Erythroblast (primary cell): ENCODE results near the gene RASSF3.

ENCODE experiments used
- DNase-seq, 2 experiments: peaks; one replicate each; lab custom pipeline; 2025; lab: John Stamatoyannopoulos, UW
- GATA1 ChIP-seq: IDR thresholded peaks from 2 replicates; pipeline ENCODE4 v1.6.1; 2011; ENCODE audit warnings: low read depth, mild to moderate bottlenecking, control low read depth, low read length, moderate library complexity
- POLR2A ChIP-seq: IDR thresholded peaks from 2 replicates; pipeline ENCODE4 v1.6.1; 2011; ENCODE audit warnings: mild to moderate bottlenecking, low read length

The RASSF3 gene

DNA sequence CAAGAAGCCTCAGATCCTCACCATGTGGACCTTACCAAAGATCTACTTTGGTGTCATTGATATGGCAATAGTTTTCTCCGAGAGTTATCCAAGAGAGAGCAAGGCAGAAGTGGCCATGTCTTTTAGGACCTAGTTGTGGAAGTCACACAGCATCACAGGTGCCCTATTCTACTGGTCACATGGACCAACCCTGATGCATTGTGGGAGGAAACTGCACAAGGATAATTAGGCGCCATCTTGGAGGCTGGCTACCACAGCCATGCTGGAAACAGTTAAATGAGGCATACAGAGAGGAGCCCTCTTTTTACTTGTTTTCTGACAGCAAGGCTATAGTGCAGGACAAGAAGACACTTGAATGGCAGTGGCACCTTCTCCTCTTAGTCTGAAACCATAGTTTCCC is 99.1 kb downstream of the RASSF3 start:
- DNase-seq, result no peak
- TF ChIP-seq GATA1, result no peak
- TF ChIP-seq POLR2A, result no peak

DNA sequence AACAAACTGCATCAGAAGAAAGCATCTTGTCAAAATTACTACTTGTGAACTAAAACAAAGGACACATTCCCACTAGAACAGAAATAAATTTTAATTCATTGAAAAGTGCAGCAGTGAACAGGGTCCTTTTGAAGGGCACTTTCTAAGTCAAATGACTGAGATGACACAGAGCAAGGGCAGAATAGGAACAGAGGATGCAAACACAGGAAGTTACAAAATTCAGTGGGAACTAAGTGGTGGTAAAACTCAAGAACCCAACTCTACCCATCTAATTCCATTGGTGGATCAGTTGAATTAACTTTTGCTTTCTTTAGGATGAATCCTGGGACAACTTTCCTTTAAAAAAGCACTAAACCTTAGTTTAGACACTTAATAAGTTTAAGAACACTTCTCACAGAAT is 103.1 kb downstream of the RASSF3 start:
- TF ChIP-seq POLR2A (no peak), GATA1 (no peak)
- no peak for DNase-seq

DNA sequence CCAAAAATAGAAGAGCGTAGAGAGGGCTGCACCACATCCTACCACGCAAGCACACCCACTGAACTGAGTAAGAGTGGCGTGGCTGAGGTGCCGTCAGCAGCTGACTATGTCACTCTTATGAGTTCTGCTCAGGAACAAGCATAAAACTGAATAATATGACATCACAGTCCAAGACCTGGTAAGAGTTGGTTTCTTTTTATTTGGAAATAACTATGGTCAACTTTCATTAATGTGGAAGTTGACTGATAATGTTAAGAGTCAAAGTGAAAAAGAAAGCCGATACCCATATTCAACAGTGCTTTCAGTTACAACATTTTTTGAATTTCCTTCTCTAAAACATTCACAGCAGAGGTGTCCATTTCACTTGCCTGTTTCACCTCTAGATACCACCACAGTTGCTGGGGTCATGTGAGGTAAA is 104.3 kb downstream of the RASSF3 start:
- TF ChIP-seq POLR2A (no peak), GATA1 (no peak)
- no peak for DNase-seq

DNA sequence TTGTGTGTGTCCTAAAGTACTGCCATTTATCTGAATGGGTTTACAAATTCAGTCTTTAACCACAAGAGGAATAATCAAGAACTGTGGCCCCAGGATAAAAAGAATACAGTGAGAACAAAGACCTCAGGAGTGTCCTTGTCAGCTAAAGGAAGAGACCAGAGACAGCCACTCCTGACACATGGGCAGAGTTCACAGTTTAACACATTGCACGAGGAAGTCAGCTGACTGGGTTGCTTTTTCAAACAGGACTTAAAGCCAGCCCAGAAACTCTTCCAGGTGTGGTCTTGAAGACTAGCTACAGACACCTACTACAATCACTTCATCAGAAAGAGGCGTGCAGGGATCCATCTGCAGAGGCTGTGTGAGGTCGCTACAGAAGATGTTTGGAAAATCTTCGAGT is 106.1 kb downstream of the RASSF3 start:
- no peak for DNase-seq
- TF ChIP-seq GATA1 (no peak), POLR2A (no peak)

DNA sequence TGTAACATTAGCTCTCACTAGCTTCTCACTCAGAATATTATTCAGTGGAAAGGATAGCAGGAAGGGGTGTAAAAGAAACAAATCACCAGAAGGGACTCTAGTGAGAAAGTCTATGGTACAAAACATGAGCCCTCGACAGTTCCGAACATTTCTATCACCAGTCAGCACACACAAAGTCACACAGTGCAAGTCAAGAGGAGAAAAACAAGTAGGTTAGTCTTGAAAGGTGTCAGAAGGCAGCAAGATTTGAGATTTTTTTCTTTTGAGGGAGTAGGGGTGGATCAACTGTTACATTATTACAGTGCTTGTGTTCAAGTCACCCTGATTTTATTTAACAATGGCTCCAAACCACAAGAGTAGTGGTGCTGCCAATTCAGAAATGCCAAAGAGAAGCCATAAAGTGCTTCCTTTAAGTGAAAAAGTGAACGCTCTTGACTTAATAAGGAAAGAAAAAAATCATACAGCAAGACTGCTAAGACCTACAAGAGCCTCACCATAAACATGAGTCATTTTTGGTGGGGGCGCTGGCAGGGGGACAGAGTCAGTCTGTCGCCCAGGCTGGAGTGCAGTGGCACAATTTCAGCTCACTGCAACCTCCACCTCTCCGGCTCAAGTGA is 106.7 kb downstream of the RASSF3 start:
- no peak for DNase-seq

DNA sequence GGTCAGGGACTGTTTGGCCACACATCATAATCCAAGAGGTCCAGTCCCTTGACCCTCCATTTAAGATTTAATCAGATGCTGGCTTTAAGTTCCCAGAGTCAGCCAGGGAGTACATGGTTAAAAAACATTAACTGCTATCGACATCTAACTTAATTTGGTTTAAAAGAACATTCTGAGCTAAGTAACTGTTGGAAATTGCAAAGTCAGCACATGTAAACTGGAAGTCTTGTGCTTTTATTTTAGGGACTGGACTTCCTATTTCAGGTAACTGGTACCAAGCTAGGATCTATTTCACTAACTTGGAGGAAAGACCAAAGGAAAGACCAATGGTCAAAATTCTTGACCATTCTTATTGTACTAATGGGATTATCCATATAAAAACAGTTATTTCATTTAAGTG is 108.4 kb downstream of the RASSF3 start:
- TF ChIP-seq POLR2A, result no peak
- TF ChIP-seq GATA1, result no peak
- no peak for DNase-seq

More for the DNA sequence above, 106.7 kb downstream of the RASSF3 start:
- TF ChIP-seq GATA1, result no peak
- TF ChIP-seq POLR2A, result no peak

DNA sequence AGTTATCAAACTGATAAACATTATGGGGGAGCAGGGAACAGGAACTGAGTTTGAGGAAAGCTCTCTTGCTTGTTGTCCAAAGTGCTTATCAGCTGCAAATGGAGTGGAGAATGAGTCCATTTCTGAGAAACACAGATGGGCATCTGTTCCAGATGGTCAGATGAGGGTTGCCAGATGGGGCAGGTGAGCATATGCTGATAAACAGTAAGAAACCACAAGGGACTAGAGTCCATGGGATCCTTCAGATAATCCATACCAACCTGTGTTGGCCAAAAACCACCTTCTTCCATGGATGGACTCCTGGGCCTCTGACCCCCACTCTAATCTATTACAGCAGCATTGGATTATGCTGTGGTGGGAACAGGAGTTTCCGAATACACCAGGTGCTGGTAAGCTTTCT is 110.6 kb downstream of the RASSF3 start:
- TF ChIP-seq GATA1, result no peak
- TF ChIP-seq POLR2A, result no peak

DNA sequence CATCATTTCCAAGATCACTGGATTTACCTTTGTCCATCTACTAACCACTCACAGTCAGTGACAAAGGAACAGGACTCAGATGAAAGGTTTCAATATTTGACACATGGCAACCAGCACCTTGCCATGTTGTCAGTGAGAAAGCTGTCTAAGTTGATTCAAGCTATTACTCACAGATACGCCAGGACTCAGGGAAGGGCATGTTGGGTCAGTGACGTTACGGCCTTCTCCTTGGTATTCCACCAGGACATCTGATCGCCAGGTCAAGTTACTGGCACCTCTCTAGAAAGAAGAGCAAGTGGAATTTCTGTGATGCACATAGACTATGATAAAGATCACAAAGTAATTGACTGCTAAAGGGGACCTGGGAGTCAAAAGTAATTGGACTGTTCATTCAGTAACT is 112.5 kb downstream of the RASSF3 start:
- TF ChIP-seq GATA1, result no peak
- TF ChIP-seq POLR2A, result no peak
- DNase-seq, result no peak

More for the DNA sequence above, 110.6 kb downstream of the RASSF3 start:
- DNase-seq, result peak; percentile 41 to 87

DNA sequence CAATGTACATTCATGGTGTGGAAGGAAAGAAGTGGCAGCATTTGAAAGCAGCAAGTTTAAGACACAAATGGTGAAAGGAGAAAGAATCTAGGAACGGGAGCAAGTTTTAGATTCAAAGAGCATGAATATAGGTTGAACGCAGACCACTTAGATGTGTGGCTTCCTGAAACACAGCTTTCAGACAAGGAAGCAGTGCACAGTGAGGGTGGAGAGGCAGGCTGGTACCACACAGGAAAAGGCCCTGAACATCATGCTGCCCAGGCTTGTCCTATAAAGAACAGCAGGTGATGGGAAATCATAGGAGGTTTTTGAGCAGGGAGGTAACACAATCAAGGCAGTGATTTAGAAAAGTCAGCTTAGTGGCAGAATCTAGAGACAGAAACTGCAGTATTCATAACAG is 113.3 kb downstream of the RASSF3 start:
- no peak for DNase-seq

DNA sequence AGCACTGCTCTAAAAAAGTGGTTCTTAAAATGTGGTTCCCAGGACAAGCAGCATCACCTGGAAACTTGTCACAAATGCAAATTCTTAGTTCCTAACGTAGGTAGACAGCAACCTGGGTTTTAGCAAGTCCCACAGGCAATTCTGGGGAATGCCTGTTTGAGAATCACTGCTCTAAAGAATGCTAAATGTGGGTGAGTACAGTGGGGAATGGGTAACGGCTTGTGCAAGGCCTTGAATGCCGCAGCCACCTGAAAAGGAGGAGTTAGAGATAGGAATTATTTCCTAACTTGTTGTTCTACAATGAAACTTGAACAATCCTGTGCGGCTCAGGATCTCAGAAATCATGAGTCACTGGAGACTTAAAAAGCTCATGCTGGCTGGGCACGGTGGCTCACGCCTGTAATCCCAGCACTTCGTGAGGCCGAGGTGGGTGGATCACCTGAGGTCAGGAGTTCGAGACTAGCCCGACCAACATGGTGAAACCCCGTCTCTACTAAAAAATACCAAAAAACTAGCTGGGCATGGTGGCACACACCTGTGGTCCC is 114.0 kb downstream of the RASSF3 start:
- TF ChIP-seq POLR2A, result no peak
- TF ChIP-seq GATA1, result no peak
- no peak for DNase-seq

More for the DNA sequence above, 113.3 kb downstream of the RASSF3 start:
- TF ChIP-seq POLR2A, result no peak
- no peak for TF ChIP-seq GATA1

DNA sequence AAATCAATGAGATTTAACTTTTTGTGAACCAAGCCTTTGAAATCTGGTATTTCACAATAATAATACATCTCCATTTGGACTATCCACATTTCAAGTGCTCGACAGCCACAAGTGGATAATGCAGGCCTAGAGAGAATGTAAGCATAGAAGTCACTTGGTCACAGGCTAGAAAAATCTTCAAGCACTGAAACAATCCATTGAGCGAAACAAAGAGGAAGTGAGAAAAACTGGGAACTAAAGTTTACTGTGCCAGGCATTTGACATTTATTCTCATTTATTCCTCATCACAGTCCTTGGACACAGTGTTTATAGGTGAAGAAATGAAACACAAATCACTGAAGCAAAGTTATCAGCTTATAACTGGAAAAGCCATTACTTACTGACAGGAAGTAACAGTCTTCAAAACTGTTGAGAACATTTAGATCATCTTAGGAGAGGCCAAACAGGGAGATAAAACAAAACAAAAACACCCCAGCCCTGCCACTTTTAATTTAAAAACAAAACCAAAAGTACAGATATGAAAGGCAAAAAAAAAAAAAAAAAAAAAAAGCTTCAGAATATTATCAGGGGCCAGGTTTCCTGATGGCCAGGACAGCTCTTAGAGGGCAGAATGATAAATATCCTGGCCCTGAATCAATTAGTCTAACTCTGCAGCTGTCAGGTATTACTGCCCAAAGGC is 119.8 kb downstream of the RASSF3 start:
- peak; percentile 15 to 28 for DNase-seq
- no peak for TF ChIP-seq POLR2A
- TF ChIP-seq GATA1, result no peak

DNA sequence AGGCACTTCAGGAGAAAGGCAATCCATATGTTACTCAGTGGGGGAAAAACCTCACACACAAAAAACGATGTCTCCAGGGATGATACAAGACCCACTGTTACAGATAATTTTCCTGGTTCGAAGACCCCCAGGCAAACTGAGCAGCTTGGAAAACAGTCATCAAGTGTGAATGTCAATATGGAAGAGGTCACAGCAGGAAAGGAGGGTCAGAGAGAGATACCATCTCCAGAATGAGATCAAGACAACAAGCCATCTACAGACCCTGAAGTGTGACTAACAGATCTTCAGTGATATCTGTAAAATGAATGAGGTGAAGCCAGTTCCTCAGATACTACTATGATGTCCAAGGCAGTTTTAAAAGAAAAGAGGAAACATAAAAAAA is 120.3 kb downstream of the RASSF3 start:
- TF ChIP-seq POLR2A (no peak), GATA1 (no peak)
- DNase-seq, result peak in 1 of 2 experiments; percentile 28

DNA sequence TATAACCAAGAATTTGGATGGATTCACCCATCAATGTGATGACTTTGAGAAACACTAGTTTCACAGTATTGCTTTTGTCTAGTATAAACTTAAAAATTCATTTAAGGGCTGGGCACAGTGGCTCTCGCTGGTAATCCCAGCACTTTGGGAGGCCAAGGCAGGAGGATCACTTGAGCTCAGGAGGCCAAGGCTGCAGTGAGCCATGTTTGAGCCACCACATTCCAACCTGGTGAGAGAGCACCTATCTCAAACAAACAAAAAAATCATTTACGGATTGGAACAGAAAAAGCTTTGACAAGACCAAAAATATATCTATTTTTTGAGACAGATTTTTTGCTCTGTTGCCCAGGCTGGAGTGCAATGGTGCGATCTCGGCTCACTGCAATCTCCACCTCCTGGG is 121.4 kb downstream of the RASSF3 start:
- no peak for DNase-seq
- TF ChIP-seq POLR2A (no peak), GATA1 (no peak)

DNA sequence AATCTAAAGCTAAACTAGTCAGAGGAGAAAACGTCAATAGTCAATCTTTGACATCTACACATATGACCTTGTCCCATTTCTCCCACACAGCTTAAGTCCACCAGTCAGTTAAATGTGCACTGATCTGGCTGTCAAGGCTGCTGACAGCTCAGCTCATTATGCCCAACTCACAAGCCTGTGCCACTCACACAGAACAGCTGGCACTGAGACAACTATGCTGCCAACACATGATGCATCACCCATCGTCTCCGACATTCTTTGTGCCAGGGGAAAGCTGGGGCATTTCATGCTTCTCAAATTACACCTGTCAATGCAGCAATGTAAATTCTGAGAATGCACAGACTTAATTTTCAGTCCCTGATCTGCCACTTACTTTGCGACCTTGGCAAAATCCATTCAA is 123.6 kb downstream of the RASSF3 start:
- no peak for DNase-seq

DNA sequence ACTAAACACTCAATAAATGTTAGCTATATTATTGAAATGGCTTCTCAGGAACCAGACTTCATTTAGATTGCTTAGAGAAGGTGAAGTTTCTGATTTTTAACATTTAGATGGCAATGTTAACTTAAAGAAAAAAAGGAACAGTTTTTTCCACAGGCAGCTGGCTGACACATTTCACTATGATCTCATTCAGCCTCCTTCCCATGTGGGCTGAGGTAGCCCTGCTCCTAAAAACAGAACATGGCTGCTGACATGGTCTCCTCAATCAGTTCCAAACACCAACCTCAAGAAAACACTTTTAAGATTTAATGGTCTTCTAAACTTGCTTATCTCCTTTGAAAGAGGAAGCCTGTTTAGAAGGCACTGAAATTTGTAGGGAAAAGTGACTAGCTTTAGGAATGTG is 125.1 kb downstream of the RASSF3 start:
- TF ChIP-seq GATA1 (no peak), POLR2A (no peak)
- DNase-seq, result no peak

More for the DNA sequence above, 123.6 kb downstream of the RASSF3 start:
- no peak for TF ChIP-seq POLR2A
- TF ChIP-seq GATA1, result no peak

DNA sequence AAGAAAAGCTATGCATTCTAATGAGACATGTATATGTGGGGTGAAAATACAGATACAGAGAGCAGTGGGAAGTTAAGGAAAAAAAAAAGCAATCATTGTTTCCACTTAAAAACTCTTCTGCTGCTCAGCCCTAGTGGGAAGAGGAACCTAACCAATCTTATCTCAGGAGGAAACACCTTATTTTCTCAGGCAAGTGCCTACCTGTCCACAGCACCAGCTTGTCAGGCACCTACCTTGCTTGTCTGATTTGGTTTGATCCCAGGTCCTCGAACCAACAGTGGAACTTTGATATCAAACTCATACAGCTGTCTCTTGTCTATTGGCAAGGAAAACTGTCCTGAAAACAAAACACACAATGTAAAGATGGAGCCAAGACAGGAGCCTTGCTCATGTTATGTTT is 126.5 kb downstream of the RASSF3 start:
- no peak for TF ChIP-seq GATA1
- TF ChIP-seq POLR2A, result no peak
- DNase-seq, result no peak
